C4-2B (cell line): Measurements from ENCODE around the gene NEU4.

Source experiments
- H3K27ac ChIP-seq: fragments of 450-650 bp; 2 replicates; pipeline ENCODE4 v1.5.1; 2017
- CTCF ChIP-seq: fragments of 450-650 bp; conservative IDR thresholded peaks from 2 replicates; pipeline ENCODE4 v1.5.1; 2017; ENCODE audit warnings: mild to moderate bottlenecking
- ZFX ChIP-seq: fragments of 450-650 bp; IDR thresholded peaks from 2 replicates; pipeline ENCODE4 v1.6.1; 2017

Gene NEU4

GRCh38 chr2:241795021-241795999 is 13.7 kb upstream of the NEU4 start:
- TF ChIP-seq CTCF (no peak), ZFX (no peak)
- no peak overlapping the region for H3K27ac ChIP-seq

- no peak overlapping the region for H3K27ac ChIP-seq
- TF ChIP-seq CTCF, result no peak
- TF ChIP-seq ZFX, result no peak
Measured at GRCh38 chr2:241796209-241796608, 12.8 kb upstream of the NEU4 start.

- TF ChIP-seq CTCF (no peak), ZFX (no peak)
- no peak overlapping the region for H3K27ac ChIP-seq
Measured at GRCh38 chr2:241796610-241797138, 12.3 kb upstream of the NEU4 start.

- H3K27ac ChIP-seq, result no peak overlapping the region
- no peak for TF ChIP-seq ZFX
- no peak for TF ChIP-seq CTCF
Measured at GRCh38 chr2:241797441-241798080, 11.4 kb upstream of the NEU4 start.

- TF ChIP-seq CTCF (no peak), ZFX (no peak)
- no peak overlapping the region for H3K27ac ChIP-seq
Measured at GRCh38 chr2:241798081-241798630, 10.8 kb upstream of the NEU4 start.

GRCh38 chr2:241798631-241799521 is 10.1 kb upstream of the NEU4 start:
- H3K27ac ChIP-seq, result no peak overlapping the region
- TF ChIP-seq CTCF (no peak), ZFX (no peak)
